ENCODE results near the gene KLHL10.

- TF ChIP-seq CTCF (IDR thresholded peaks at IDR 0.05) = no peak
- TF ChIP-seq EP300 (IDR thresholded peaks at IDR 0.05) = no peak
Measured at GRCh38 chr17:41794540-41794975, 43.1 kb upstream of the KLHL10 start.

Measured in tibial nerve (tissue), 4 donors.